ENCODE measurements around the gene GMIP. TPM values are rescaled to one million over a fixed set of nuclear protein-coding genes. Genes with fewer than 3 reads are reported as not detected.

GMIP gene
- total RNA-seq, 1 donor from 2014 or later, result 17.0 TPM

DNA sequence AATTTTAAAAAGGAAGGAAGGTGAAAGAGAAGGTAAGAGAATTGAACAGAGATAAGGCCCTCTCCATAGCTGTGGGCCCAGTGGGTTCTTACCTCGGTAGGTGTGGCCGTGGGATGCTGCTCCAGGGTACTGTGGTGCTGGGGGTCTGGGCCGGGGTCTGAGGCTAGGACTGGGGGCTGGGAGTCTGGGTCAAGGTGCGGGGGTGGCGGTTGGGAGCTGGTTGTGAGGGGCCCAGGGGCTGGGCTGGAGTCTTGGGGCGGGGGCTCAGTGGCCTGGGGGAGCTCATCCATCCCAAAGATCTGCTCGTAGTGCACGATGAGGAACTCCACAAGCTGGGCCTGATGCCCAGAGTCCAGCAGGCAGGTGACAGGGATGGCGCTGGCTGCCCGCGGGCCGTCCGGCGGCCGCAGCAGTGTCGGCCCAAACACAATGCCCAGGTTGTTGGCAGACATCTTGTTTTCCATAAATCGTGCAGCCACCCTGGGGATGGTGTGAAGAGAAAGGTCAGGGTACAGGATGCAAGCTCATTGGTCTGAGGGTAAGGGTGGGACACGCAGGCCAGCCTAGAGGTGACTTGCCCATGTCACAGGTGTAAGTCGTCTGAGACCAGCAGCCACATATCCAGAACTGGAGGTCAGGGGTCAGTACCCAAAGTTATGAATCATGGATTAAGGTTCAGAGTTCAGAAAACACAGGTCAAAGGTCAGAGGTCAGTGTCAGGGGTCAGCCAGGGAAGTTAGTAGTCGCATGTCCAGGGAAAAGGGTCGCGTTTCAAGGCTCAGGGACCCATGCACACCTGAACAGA, 9.5 kb downstream of the GMIP start:
- H3K4me3 ChIP-seq (ENCODE audit: low read depth, low read length), result no peak overlapping the region
- no peak for DNase-seq (ENCODE audit: low read depth)
- TF ChIP-seq, protein P1, sequence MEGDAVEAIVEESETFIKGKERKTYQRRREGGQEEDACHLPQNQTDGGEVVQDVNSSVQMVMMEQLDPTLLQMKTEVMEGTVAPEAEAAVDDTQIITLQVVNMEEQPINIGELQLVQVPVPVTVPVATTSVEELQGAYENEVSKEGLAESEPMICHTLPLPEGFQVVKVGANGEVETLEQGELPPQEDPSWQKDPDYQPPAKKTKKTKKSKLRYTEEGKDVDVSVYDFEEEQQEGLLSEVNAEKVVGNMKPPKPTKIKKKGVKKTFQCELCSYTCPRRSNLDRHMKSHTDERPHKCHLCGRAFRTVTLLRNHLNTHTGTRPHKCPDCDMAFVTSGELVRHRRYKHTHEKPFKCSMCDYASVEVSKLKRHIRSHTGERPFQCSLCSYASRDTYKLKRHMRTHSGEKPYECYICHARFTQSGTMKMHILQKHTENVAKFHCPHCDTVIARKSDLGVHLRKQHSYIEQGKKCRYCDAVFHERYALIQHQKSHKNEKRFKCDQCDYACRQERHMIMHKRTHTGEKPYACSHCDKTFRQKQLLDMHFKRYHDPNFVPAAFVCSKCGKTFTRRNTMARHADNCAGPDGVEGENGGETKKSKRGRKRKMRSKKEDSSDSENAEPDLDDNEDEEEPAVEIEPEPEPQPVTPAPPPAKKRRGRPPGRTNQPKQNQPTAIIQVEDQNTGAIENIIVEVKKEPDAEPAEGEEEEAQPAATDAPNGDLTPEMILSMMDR (conservative IDR thresholded peaks at IDR 0.05; ENCODE audit: low read depth, low read length), result no peak

DNA sequence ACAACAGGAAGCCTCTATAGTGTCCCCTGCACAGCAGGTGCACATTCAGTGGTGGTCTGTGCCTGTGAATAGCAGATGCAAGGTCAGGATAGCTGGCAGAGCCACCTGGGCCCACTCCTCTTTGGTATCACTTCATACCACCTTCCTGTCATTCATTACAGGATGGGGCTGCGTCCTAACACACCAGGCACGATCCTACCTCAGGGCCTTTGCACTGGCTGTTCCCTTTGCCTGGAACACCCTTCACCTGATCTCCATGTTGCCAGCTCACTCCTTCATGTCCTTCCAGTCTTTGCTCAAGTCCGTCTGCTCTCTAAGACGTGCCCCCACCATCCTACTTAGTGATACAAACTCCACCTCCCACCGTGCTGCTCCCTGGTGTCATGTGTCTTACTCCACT, 10.8 kb downstream of the GMIP start:
- no peak for DNase-seq (ENCODE audit: low read depth)
- TF ChIP-seq, protein P1 (conservative IDR thresholded peaks at IDR 0.05; ENCODE audit: low read depth, low read length), result no peak
- H3K4me3 ChIP-seq (ENCODE audit: low read depth, low read length), result no peak overlapping the region

DNA sequence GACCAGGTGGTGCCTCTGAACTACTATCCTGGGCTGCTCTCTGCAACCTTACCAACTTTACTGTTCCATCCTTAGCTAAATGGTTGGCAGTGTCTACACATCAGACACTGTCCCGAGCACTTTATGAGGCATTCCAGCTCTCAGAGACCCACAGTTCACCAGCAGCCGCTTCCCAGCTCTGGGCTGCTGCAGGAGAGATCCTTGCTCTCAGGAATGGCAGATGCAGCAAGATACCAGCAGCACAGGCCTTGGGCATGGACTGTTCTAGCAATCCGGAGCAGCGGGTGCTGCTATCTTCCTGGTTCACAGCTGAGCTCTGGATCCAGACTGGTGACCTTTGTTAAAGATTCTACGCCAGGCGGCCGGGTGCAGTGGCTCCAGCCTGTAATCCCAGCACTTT, 12.1 kb downstream of the GMIP start:
- no peak overlapping the region for H3K4me3 ChIP-seq (ENCODE audit: low read depth, low read length)

DNA sequence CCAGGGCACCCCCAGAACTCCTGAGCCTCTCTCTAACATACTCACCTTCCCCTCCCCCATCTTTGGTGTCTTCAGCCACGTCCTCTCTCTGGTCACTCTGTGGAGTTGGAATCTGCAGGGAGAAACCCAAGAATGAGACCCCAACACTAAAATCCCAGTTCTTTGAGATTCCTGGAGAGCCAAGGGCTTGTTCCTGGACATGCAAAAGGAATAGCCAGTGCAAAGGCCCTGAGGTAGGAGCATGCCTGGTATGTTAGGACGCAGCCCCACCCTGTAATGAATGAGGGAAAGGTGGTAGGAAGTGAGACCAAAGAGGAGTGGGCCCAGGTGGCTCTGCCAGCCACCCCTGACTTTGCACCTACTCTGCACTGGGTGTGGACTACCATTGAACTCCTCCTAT, 13.0 kb downstream of the GMIP start:
- DNase-seq (ENCODE audit: low read depth), result no peak
- TF ChIP-seq, protein P1 (conservative IDR thresholded peaks at IDR 0.05; ENCODE audit: low read depth, low read length), result no peak

More for the DNA sequence above, 12.1 kb downstream of the GMIP start:
- DNase-seq (ENCODE audit: low read depth), result no peak
- TF ChIP-seq, protein P1 (conservative IDR thresholded peaks at IDR 0.05; ENCODE audit: low read depth, low read length), result no peak

DNA sequence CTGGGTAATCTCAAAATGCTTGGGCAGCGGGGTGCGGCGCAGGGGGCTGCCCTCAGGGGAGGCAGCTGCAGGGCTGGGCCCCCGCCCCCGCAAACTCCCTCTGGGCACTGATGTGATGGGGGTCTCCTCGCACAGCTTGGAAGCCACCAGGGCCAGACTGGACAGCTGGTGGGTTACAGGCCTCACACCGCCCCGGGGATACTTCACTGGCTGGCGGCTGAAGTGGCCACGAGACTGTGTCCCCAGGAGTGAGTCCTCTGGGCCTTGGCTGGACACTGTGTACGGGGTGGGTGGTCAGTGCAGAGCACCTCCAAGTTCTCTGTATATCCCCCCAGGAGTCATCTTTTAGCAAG, 13.4 kb downstream of the GMIP start:
- no peak for DNase-seq (ENCODE audit: low read depth)

More for the DNA sequence above, 13.0 kb downstream of the GMIP start:
- H3K4me3 ChIP-seq (ENCODE audit: low read depth, low read length), result no peak overlapping the region

DNA sequence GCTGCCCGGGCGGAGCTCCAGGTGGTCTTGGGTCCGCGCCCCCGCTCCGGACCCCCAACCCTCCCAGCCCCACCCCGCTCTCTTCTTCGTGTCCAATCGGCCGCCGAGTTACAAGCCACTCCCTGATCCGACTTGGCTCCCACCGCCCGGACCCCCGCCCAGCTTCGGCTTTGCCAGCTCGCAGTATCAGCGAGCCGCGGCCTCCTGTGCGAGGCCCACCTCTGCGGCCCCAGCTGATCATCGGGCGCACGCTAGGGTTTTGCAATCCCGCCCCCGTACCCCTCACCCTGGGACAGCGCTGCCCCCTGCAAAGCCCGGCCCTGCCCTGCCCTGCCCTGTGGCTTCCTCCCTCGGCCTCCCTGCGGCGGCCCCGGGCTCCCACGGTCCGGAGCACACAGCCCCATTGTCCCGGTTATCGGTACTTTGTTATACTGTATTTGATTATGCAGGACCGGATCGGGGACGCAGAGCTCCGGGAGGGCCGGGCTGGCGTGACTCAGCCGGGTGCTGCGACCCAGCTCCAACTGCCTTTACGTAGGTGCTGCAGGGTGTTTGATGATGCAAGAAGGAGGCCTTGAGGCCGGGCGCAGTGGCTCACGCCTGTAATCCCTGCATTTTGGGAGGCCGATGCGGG, 14.8 kb downstream of the GMIP start:
- peak overlapping the region; percentile 54 for H3K4me3 ChIP-seq (ENCODE audit: low read depth, low read length)
- TF ChIP-seq, protein P1 (conservative IDR thresholded peaks at IDR 0.05; ENCODE audit: low read depth, low read length), result no peak
- no peak for DNase-seq (ENCODE audit: low read depth)

More for the DNA sequence above, 13.4 kb downstream of the GMIP start:
- no peak overlapping the region for H3K4me3 ChIP-seq (ENCODE audit: low read depth, low read length)
- TF ChIP-seq, protein P1 (conservative IDR thresholded peaks at IDR 0.05; ENCODE audit: low read depth, low read length), result no peak
